H9 (cell line): Measurements from ENCODE around the gene KCNAB1. TPM values are rescaled to one million over a fixed set of nuclear protein-coding genes. Genes with fewer than 3 reads are reported as not detected.

ENCODE experiments used
- DNase-seq: peaks from one replicate; pipeline ENCODE4 v3.0.0-alpha.2; 2017
- H2AFZ ChIP-seq: one replicate; pipeline ENCODE4 v1.6.1; 2013; ENCODE audit warnings: mild to moderate bottlenecking, low read length, control low read depth, moderate library complexity
- H2AK5ac ChIP-seq: 2 replicates; pipeline ENCODE4 v1.6.1; 2013; ENCODE audit warnings: low read length, control low read depth, mixed read lengths; ENCODE audit not compliant: insufficient read length
- H2BK120ac ChIP-seq: one replicate; pipeline ENCODE4 v1.6.1; 2013; ENCODE audit warnings: low read depth, mild to moderate bottlenecking, low read length, control low read depth, inconsistent platforms; ENCODE audit not compliant: poor library complexity, severe bottlenecking
- H2BK12ac ChIP-seq: 2 replicates; pipeline ENCODE4 v1.6.1; 2013; ENCODE audit warnings: low read length, control low read depth, mixed read lengths, low read depth; ENCODE audit not compliant: insufficient read length
- H2BK15ac ChIP-seq: 2 replicates; pipeline ENCODE4 v1.6.1; 2013; ENCODE audit warnings: low read depth, low read length, control low read depth
- H2BK20ac ChIP-seq: one replicate; pipeline ENCODE4 v1.6.1; 2013; ENCODE audit warnings: low read depth, mild to moderate bottlenecking, low read length, control low read depth, inconsistent platforms; ENCODE audit not compliant: poor library complexity, severe bottlenecking
- H2BK5ac ChIP-seq: 2 replicates; pipeline ENCODE4 v1.6.1; 2013; ENCODE audit warnings: low read length, control low read depth, mixed read lengths; ENCODE audit not compliant: insufficient read length
- H3K14ac ChIP-seq: 2 replicates; pipeline ENCODE4 v1.6.1; 2013; ENCODE audit warnings: low read length, control low read depth; ENCODE audit not compliant: insufficient read depth
- H3K18ac ChIP-seq: 2 replicates; pipeline ENCODE4 v1.6.1; 2013; ENCODE audit warnings: low read depth, mild to moderate bottlenecking, mixed read lengths, low read length, control low read depth; ENCODE audit not compliant: insufficient read length
- H3K23ac ChIP-seq: 2 replicates; pipeline ENCODE4 v1.6.1; 2013; ENCODE audit warnings: low read length, control low read depth, mixed read lengths, low read depth; ENCODE audit not compliant: insufficient read length
- H3K23me2 ChIP-seq: 2 replicates; pipeline ENCODE4 v1.6.1; 2013; ENCODE audit warnings: low read depth, mild to moderate bottlenecking, mixed read lengths, low read length, control low read depth; ENCODE audit not compliant: insufficient read length, poor library complexity, severe bottlenecking
- H3K27ac ChIP-seq: 2 replicates; pipeline ENCODE4 v1.5.1; 2013; ENCODE audit warnings: low read length, control low read depth, mixed read lengths, low read depth; ENCODE audit not compliant: insufficient read length
- H3K27me3 ChIP-seq: 2 replicates; pipeline ENCODE4 v1.6.1; 2013; ENCODE audit warnings: low read length, control low read depth, inconsistent platforms; ENCODE audit not compliant: insufficient read depth
- H3K4ac ChIP-seq: 2 replicates; pipeline ENCODE4 v1.6.1; 2013; ENCODE audit warnings: low read depth, mild to moderate bottlenecking, control low read depth, inconsistent platforms, low read length, moderate library complexity
- H3K4me1 ChIP-seq: 2 replicates; pipeline ENCODE4 v1.6.1; 2013; ENCODE audit warnings: low read length, control low read depth, inconsistent platforms; ENCODE audit not compliant: insufficient read depth
- H3K4me2 ChIP-seq: 2 replicates; pipeline ENCODE4 v1.6.1; 2013; ENCODE audit warnings: low read length, control low read depth, mixed read lengths; ENCODE audit not compliant: insufficient read length, insufficient read depth
- H3K56ac ChIP-seq: 2 replicates; pipeline ENCODE4 v1.6.1; 2013; ENCODE audit warnings: low read depth, mild to moderate bottlenecking, mixed read lengths, low read length, control low read depth; ENCODE audit not compliant: insufficient read length
- H3K79me1 ChIP-seq: 2 replicates; pipeline ENCODE4 v1.6.1; 2013; ENCODE audit warnings: low read depth, mild to moderate bottlenecking, moderate library complexity, low read length, control low read depth, inconsistent platforms; ENCODE audit not compliant: insufficient read depth, poor library complexity, severe bottlenecking
- H3K79me2 ChIP-seq: 2 replicates; pipeline ENCODE4 v1.6.1; 2013; ENCODE audit warnings: low read length, control low read depth, inconsistent platforms; ENCODE audit not compliant: insufficient read depth
- H3K9ac ChIP-seq: 2 replicates; pipeline ENCODE4 v1.6.1; 2013; ENCODE audit warnings: low read length, control low read depth, mixed read lengths; ENCODE audit not compliant: insufficient read length; ENCODE audit errors: extremely low read depth
- H3K9me3 ChIP-seq: one replicate; pipeline ENCODE4 v1.6.1; 2013; ENCODE audit warnings: low read depth, low read length, inconsistent platforms; ENCODE audit not compliant: control insufficient read depth
- H3T11ph ChIP-seq: one replicate; pipeline ENCODE4 v1.6.1; 2013; ENCODE audit warnings: mild to moderate bottlenecking, low read length, control low read depth, inconsistent platforms
- H4K20me1 ChIP-seq: one replicate; pipeline ENCODE4 v1.6.1; 2013; ENCODE audit not compliant: control insufficient read depth, insufficient read length, insufficient read depth
- H4K5ac ChIP-seq: 2 replicates; pipeline ENCODE4 v1.6.1; 2013; ENCODE audit warnings: low read depth, mild to moderate bottlenecking, mixed read lengths, low read length, control low read depth; ENCODE audit not compliant: insufficient read length
- H4K8ac ChIP-seq: replicated peaks from 2 replicates; pipeline ENCODE4 v1.6.1; 2013; ENCODE audit warnings: low read length, control low read depth, mixed read lengths, low read depth; ENCODE audit not compliant: insufficient read length
- H4K91ac ChIP-seq: 2 replicates; pipeline ENCODE4 v1.6.1; 2013; ENCODE audit warnings: low read depth, mild to moderate bottlenecking, moderate library complexity, mixed read lengths, low read length, control low read depth; ENCODE audit not compliant: insufficient read length
- H3K27ac Mint-ChIP-seq, 3 experiments: 2 replicates in 2 of 3; 3 replicates in 1 of 3; pipeline ENCODE4 v1.8.0; 2020 to 2021; ENCODE audit warnings: mixed read lengths in 3 of 3, mild to moderate bottlenecking in 1 of 3, moderate library complexity in 1 of 3
- H3K27me3 Mint-ChIP-seq: 2 replicates; pipeline ENCODE4 v1.8.0; 2021; ENCODE audit warnings: low read depth, mild to moderate bottlenecking, moderate library complexity, mixed read lengths
- H3K36me3 Mint-ChIP-seq, 3 experiments: 2 replicates in 2 of 3; 3 replicates in 1 of 3; pipeline ENCODE4 v1.8.0; 2020 to 2021; ENCODE audit warnings: low read depth in 3 of 3, mixed read lengths in 3 of 3; ENCODE audit not compliant: insufficient read depth in 1 of 3
- H3K4me1 Mint-ChIP-seq, 2 experiments: 2 replicates each; pipeline ENCODE4 v1.8.0; 2020; ENCODE audit warnings: mixed read lengths in 2 of 2
- H3K4me3 Mint-ChIP-seq, 2 experiments: 2 replicates in 1 of 2; 3 replicates in 1 of 2; pipeline ENCODE4 v1.8.0; 2020 to 2021; ENCODE audit warnings: mild to moderate bottlenecking in 2 of 2, mixed read lengths in 2 of 2, moderate library complexity in 1 of 2
- H3K9me3 Mint-ChIP-seq, 2 experiments: 2 replicates in 1 of 2; 3 replicates in 1 of 2; pipeline ENCODE4 v1.8.0; 2020; ENCODE audit warnings: mild to moderate bottlenecking in 2 of 2, mixed read lengths in 2 of 2, moderate library complexity in 1 of 2
- WGBS: extraction: QIAGEN DNeasy Blood & Tissue Kit; methylation state at CpG from one replicate; pipeline ENCODE4 v1.1.7; 2013; ENCODE audit warnings: missing lambda C conversion rate, low lambda C conversion rate, mixed read lengths; ENCODE audit not compliant: insufficient read length; ENCODE audit errors: extremely low coverage; 5-methylcytosine and 5-hydroxymethylcytosine counted together
- total RNA-seq: library from RNA; stranded (reverse); gene quantifications from 2 replicates; pipeline ENCODE4 v1.2.1, GENCODE V29; 2021
- TF ChIP-seq, protein P1 (sequence below): fragments of 200-600 bp; sonication (generic); conservative IDR thresholded peaks from 3 replicates; pipeline ENCODE4 v1.8.0; 2021; ENCODE audit warnings: antibody characterized with exemption, mild to moderate bottlenecking

The KCNAB1 gene
- total RNA-seq, 1 experiment from 2014 or later: 3.7 TPM

DNA sequence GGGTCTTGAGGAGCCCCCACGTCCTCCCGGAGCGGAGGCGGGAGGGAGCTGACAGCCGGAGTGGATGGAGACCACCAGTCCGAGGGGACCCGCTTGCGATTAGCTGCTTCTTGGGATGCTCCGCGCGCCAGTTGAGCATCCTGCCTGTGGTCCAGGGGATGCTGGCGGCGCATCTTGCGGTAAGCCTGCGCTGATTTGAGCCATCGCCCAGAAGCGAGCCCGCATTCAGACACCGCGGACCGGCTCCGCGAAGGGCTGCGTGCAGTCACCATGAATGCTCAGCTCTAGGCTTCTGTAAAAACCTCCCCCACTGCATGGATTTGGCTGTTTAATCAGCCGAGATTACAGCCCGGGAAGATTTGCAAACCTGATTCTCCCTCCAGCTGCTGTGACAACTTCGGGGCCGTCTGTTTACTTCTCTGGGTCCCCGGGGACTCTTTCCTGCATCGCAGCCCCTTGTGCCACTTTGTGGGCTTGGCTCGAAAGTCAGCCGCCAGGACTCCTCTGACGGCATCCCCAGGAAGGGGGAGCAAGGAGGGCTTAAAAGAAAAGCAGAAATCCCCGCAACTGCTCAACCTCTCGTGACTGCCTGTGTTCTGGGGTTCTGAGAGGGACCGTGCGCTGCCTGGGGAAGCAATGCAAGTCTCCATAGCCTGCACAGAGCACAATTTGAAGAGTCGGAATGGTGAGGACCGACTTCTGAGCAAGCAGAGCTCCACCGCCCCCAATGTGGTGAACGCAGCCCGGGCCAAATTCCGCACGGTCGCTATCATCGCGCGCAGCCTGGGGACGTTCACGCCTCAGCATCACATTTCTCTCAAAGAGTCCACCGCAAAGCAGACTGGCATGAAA is 171.1 kb downstream of the KCNAB1 start:
- H3K23me2 ChIP-seq: peaks cover 8% of the 10 kb centered on the region
- no peak overlapping the region for H4K91ac ChIP-seq
- H3K18ac ChIP-seq: no peak overlapping the region
- peaks cover 16% of the 10 kb centered on the region; the same call in 1 of the 2 replicates for H3K27me3 ChIP-seq
- no peak overlapping the region for H3K56ac ChIP-seq
- no peaks in the 10 kb centered on the region for H4K20me1 ChIP-seq
- H3K9ac ChIP-seq: no peak overlapping the region
- TF ChIP-seq, protein P1, sequence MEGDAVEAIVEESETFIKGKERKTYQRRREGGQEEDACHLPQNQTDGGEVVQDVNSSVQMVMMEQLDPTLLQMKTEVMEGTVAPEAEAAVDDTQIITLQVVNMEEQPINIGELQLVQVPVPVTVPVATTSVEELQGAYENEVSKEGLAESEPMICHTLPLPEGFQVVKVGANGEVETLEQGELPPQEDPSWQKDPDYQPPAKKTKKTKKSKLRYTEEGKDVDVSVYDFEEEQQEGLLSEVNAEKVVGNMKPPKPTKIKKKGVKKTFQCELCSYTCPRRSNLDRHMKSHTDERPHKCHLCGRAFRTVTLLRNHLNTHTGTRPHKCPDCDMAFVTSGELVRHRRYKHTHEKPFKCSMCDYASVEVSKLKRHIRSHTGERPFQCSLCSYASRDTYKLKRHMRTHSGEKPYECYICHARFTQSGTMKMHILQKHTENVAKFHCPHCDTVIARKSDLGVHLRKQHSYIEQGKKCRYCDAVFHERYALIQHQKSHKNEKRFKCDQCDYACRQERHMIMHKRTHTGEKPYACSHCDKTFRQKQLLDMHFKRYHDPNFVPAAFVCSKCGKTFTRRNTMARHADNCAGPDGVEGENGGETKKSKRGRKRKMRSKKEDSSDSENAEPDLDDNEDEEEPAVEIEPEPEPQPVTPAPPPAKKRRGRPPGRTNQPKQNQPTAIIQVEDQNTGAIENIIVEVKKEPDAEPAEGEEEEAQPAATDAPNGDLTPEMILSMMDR: no peak
- H2BK15ac ChIP-seq: no peak overlapping the region
- H3T11ph ChIP-seq: no peak overlapping the region
- H2BK20ac ChIP-seq: no peak overlapping the region
- WGBS: no CpG with 5 or more reads among the region's 51 CpGs
- peak; percentile 51 for DNase-seq
- H3K14ac ChIP-seq: no peak overlapping the region
- H3K4ac ChIP-seq: no peak overlapping the region
- peaks cover 64% of the 10 kb centered on the region for H3K27me3 Mint-ChIP-seq
- no peak overlapping the region for H3K27ac ChIP-seq
- H3K79me2 ChIP-seq: no peaks in the 10 kb centered on the region
- H3K23ac ChIP-seq: no peak overlapping the region
- H3K4me2 ChIP-seq: peak overlapping the region; percentile 44
- H3K4me3 Mint-ChIP-seq: peak overlapping the region; percentile 57 to 79
- no peak overlapping the region for H2BK120ac ChIP-seq
- no peaks in the 10 kb centered on the region for H3K79me1 ChIP-seq
- H4K5ac ChIP-seq: no peak overlapping the region
- no peak overlapping the region for H3K27ac Mint-ChIP-seq
- H3K36me3 Mint-ChIP-seq: no peaks in the 10 kb centered on the region
- H3K4me1 Mint-ChIP-seq: peaks cover 10 to 15% of the 10 kb centered on the region in 2 experiments
- H3K9me3 Mint-ChIP-seq: no peaks in the 10 kb centered on the region
- no peaks in the 10 kb centered on the region for H3K9me3 ChIP-seq
- no peak overlapping the region for H2AFZ ChIP-seq
- no peak overlapping the region for H4K8ac ChIP-seq
- no peak overlapping the region for H2AK5ac ChIP-seq
- 0 out of 2 replicates have a peak, but pooled peaks cover 2% of the 10 kb centered on the region for H3K4me1 ChIP-seq
- H2BK12ac ChIP-seq: no peak overlapping the region
- no peak overlapping the region for H2BK5ac ChIP-seq
